HG03108 (cell line): ENCODE results near the gene RFTN1.

Source experiments
- ATAC-seq: cut with Tn5 transposase; IDR thresholded peaks from one replicate; pipeline ENCODE4 v1.9.1; 2021; ENCODE audit warnings: moderate library complexity; ENCODE audit not compliant: unreplicated experiment

The RFTN1 gene

GRCh38 chr3:16364963-16365362, 148.5 kb downstream of the RFTN1 start:
- no peak for ATAC-seq

GRCh38 chr3:16364323-16364722, 149.2 kb downstream of the RFTN1 start:
- no peak for ATAC-seq

GRCh38 chr3:16363636-16364035, 149.9 kb downstream of the RFTN1 start:
- no peak for ATAC-seq

GRCh38 chr3:16362770-16363169, 150.7 kb downstream of the RFTN1 start:
- ATAC-seq = no peak

- no peak for ATAC-seq
Measured at GRCh38 chr3:16361087-16361486, 152.4 kb downstream of the RFTN1 start.

GRCh38 chr3:16359331-16359730, 154.2 kb downstream of the RFTN1 start:
- ATAC-seq = no peak

- ATAC-seq = no peak
Measured at GRCh38 chr3:16358336-16358735, 155.2 kb downstream of the RFTN1 start.

GRCh38 chr3:16357186-16358121, 156.0 kb downstream of the RFTN1 start:
- no peak for ATAC-seq

GRCh38 chr3:16355828-16356227, 157.7 kb downstream of the RFTN1 start:
- ATAC-seq = no peak

GRCh38 chr3:16354291-16354690, 159.2 kb downstream of the RFTN1 start:
- no peak for ATAC-seq

- no peak for ATAC-seq
Measured at GRCh38 chr3:16352428-16352827, 161.1 kb downstream of the RFTN1 start.

GRCh38 chr3:16350597-16351318, 162.7 kb downstream of the RFTN1 start:
- no peak for ATAC-seq

- no peak for ATAC-seq
Measured at GRCh38 chr3:16349986-16350596, 163.4 kb downstream of the RFTN1 start.

- ATAC-seq = no peak
Measured at GRCh38 chr3:16347548-16347947, 166.0 kb downstream of the RFTN1 start.

GRCh38 chr3:16346413-16347081, 167.0 kb downstream of the RFTN1 start:
- no peak for ATAC-seq

GRCh38 chr3:16343101-16343500, 170.4 kb downstream of the RFTN1 start:
- ATAC-seq = no peak

- ATAC-seq = no peak
Measured at GRCh38 chr3:16338999-16339398, 174.5 kb downstream of the RFTN1 start.

- peak; percentile 82 for ATAC-seq
Measured at GRCh38 chr3:16337856-16338540, 175.5 kb downstream of the RFTN1 start.

GRCh38 chr3:16336825-16337224, 176.7 kb downstream of the RFTN1 start:
- ATAC-seq = no peak
